Upper lobe of right lung (tissue), 1 donor: ENCODE measurements around the gene EMILIN3. TPM values are rescaled to one million over a fixed set of nuclear protein-coding genes. Genes with fewer than 3 reads are reported as not detected.

Experiments
- ATAC-seq: fragments of 200-7000 bp; cut with Tn5 transposase; one replicate; pipeline ENCODE4 v1.9.1; 2020; ENCODE audit warnings: mild to moderate bottlenecking, moderate library complexity
- DNase-seq: peaks from one replicate; pipeline ENCODE4 v3.0.0-alpha.2; 2020
- H3K27ac ChIP-seq: fragments of 200-600 bp; one replicate; pipeline ENCODE4 v1.8.0; 2022
- H3K27me3 ChIP-seq: fragments of 200-600 bp; one replicate; pipeline ENCODE4 v1.8.0; 2022; ENCODE audit warnings: mild to moderate bottlenecking
- H3K36me3 ChIP-seq: fragments of 200-600 bp; one replicate; pipeline ENCODE4 v1.8.0; 2022
- H3K4me1 ChIP-seq: fragments of 200-600 bp; one replicate; pipeline ENCODE4 v1.8.0; 2022
- H3K4me3 ChIP-seq: fragments of 200-600 bp; one replicate; pipeline ENCODE4 v1.8.0; 2022; ENCODE audit warnings: mild to moderate bottlenecking
- H3K9me3 ChIP-seq: fragments of 200-600 bp; one replicate; pipeline ENCODE4 v1.8.0; 2022
- CTCF ChIP-seq: fragments of 200-600 bp; IDR thresholded peaks from one replicate; pipeline ENCODE4 v1.8.0; 2022; ENCODE audit warnings: antibody characterized with exemption
- intact Hi-C: fragments of 100-400 bp; cut with DNase I; formaldehyde crosslinking; loops from one replicate; pipeline ENCODE4 v1.11.0; 2022
- total RNA-seq: library from RNA; stranded (reverse); fragmentation: NEBNext Ultra II Directional; extraction: Animal tissue kit (Norgen Biotek cat#: 25700); gene quantifications from one replicate; pipeline ENCODE4 v1.2.1, GENCODE V29; 2021
- donor health status: DM: no; HTN: yes; CAD: no; lungs with severe emphysema.

The EMILIN3 gene
- total RNA-seq, 1 donor from 2014 or later = not detected

GRCh38 chr20:41371371-41371770 is 4.8 kb upstream of the EMILIN3 start:
- ATAC-seq = no peak
- peaks cover 27% of the 10 kb centered on the region for H3K27me3 ChIP-seq
- intact Hi-C loops = no loop called here

GRCh38 chr20:41370176-41370575 is 3.6 kb upstream of the EMILIN3 start:
- ATAC-seq (no peak), DNase-seq (no peak)
- TF ChIP-seq CTCF = no peak
- peaks cover 6% of the 10 kb centered on the region for H3K4me1 ChIP-seq
- intact Hi-C loops = no loop called here
- H3K9me3 ChIP-seq = no peaks in the 10 kb centered on the region
- H3K4me3 ChIP-seq = no peak overlapping the region
- H3K27ac ChIP-seq = no peak overlapping the region
- H3K36me3 ChIP-seq = no peaks in the 10 kb centered on the region
- peaks cover 37% of the 10 kb centered on the region for H3K27me3 ChIP-seq

More at GRCh38 chr20:41371371-41371770, 4.8 kb upstream of the EMILIN3 start:
- no peak overlapping the region for H3K27ac ChIP-seq
- H3K36me3 ChIP-seq = no peaks in the 10 kb centered on the region
- H3K4me1 ChIP-seq = no peaks in the 10 kb centered on the region
- DNase-seq = no peak
- no peaks in the 10 kb centered on the region for H3K9me3 ChIP-seq
- H3K4me3 ChIP-seq = no peak overlapping the region
- TF ChIP-seq CTCF = no peak

- intact Hi-C loops = no loop called here
- Histone ChIP-seq H3K4me3 (no peak overlapping the region), H3K4me1 (peaks cover 6% of the 10 kb centered on the region), H3K9me3 (no peaks in the 10 kb centered on the region), H3K27me3 (peaks cover 42% of the 10 kb centered on the region), H3K27ac (no peak overlapping the region), H3K36me3 (no peaks in the 10 kb centered on the region)
- ATAC-seq = no peak
- TF ChIP-seq CTCF = no peak
- DNase-seq = no peak
These were observed 3.1 kb upstream of the EMILIN3 start for GRCh38 chr20:41369673-41370072.

GRCh38 chr20:41367956-41368355 is 1.3 kb upstream of the EMILIN3 start:
- TF ChIP-seq CTCF = no peak
- H3K4me3 ChIP-seq = no peak overlapping the region
- H3K36me3 ChIP-seq = no peaks in the 10 kb centered on the region
- H3K27ac ChIP-seq = no peak overlapping the region
- ATAC-seq (no peak), DNase-seq (no peak)
- H3K27me3 ChIP-seq = peaks cover 42% of the 10 kb centered on the region
- H3K9me3 ChIP-seq = no peaks in the 10 kb centered on the region
- H3K4me1 ChIP-seq = peaks cover 6% of the 10 kb centered on the region
- intact Hi-C loops = no loop called here

GRCh38 chr20:41367393-41367695 is 726 bp upstream of the EMILIN3 start:
- peaks cover 42% of the 10 kb centered on the region for H3K27me3 ChIP-seq
- no peak overlapping the region for H3K27ac ChIP-seq
- H3K4me3 ChIP-seq = no peak overlapping the region
- DNase-seq (no peak), ATAC-seq (no peak)
- intact Hi-C loops = no loop called here
- TF ChIP-seq CTCF = no peak
- peaks cover 6% of the 10 kb centered on the region for H3K4me1 ChIP-seq
- no peaks in the 10 kb centered on the region for H3K36me3 ChIP-seq
- no peaks in the 10 kb centered on the region for H3K9me3 ChIP-seq
